H1 (cell line): ENCODE results near the gene CPEB1. TPM values are rescaled to one million over a fixed set of nuclear protein-coding genes. Genes with fewer than 3 reads are reported as not detected.

Source experiments
- CTCF ChIA-PET: fragments of 300-600 bp; sonication (Branson Sonifier 250); formaldehyde crosslinking; loops from one replicate; lab custom pipeline; 2021; ENCODE audit not compliant: partially characterized antibody; lab: Charles Lee
- POLR2A ChIA-PET: fragments of 300-600 bp; sonication (Branson Sonifier 250); formaldehyde crosslinking; loops from one replicate; lab custom pipeline; 2021; ENCODE audit warnings: inconsistent platforms; ENCODE audit not compliant: partially characterized antibody; lab: Charles Lee
- DNase-seq, 2 experiments: peaks; one replicate each; pipeline versions ENCODE4 v3.0.0 to v3.0.0-alpha.2; 2010 to 2022; ENCODE audit warnings: low spot score in 2 of 2, low read depth in 1 of 2, mixed read lengths in 1 of 2
- FAIRE-seq: peaks from 2 replicates; lab custom pipeline; 2011; peaks lifted over from hg19 to GRCh38; lab: Jason Lieb, UNC
- H2AFZ ChIP-seq: 2 replicates; pipeline ENCODE4 v1.8.1; 2012; ENCODE audit warnings: low read length, inconsistent platforms
- H2AK5ac ChIP-seq: 2 replicates; pipeline ENCODE4 v1.6.1; 2013; ENCODE audit warnings: low read depth, low read length
- H2BK120ac ChIP-seq: replicated peaks from 2 replicates; pipeline ENCODE3; 2013; ENCODE audit warnings: low read depth, low read length, inconsistent platforms
- H2BK12ac ChIP-seq: 2 replicates; pipeline ENCODE4 v1.6.1; 2013; ENCODE audit warnings: low read depth, low read length
- H2BK15ac ChIP-seq: 2 replicates; pipeline ENCODE4 v1.6.1; 2013; ENCODE audit warnings: low read length
- H2BK20ac ChIP-seq: 2 replicates; pipeline ENCODE4 v1.6.1; 2013; ENCODE audit warnings: low read length
- H2BK5ac ChIP-seq: 2 replicates; pipeline ENCODE4 v1.6.1; 2013; ENCODE audit warnings: low read depth, low read length
- H3K14ac ChIP-seq: 2 replicates; pipeline ENCODE4 v1.6.1; 2013; ENCODE audit warnings: inconsistent platforms; ENCODE audit not compliant: insufficient read length
- H3K18ac ChIP-seq: 2 replicates; pipeline ENCODE4 v1.6.1; 2013; ENCODE audit warnings: low read length; ENCODE audit errors: extremely low read depth
- H3K23ac ChIP-seq: 2 replicates; pipeline ENCODE4 v1.6.1; 2013; ENCODE audit warnings: inconsistent platforms; ENCODE audit not compliant: insufficient read length
- H3K23me2 ChIP-seq: 2 replicates; pipeline ENCODE4 v1.6.1; 2013; ENCODE audit warnings: low read depth, low read length
- H3K27ac ChIP-seq: 2 replicates; pipeline ENCODE4 v1.6.1; 2011; ENCODE audit warnings: low read depth, low read length, inconsistent platforms
- H3K27me3 ChIP-seq, 4 experiments: replicated peaks in 1 of 4; 1 replicate in 1 of 4; 2 replicates in 3 of 4; pipeline versions ENCODE4 v1.6.1 to v1.8.1; 2011 to 2013; ENCODE audit warnings: low read length in 3 of 4, mild to moderate bottlenecking in 3 of 4, inconsistent platforms in 2 of 4, mixed read lengths in 2 of 4, moderate library complexity in 1 of 4; ENCODE audit not compliant: control insufficient read depth in 3 of 4, insufficient read depth in 3 of 4; ENCODE audit errors: extremely low read depth in 1 of 4
- H3K36me3 ChIP-seq, 4 experiments: 2 replicates each; pipeline versions ENCODE4 v1.6.1 to v1.8.1; 2011 to 2013; ENCODE audit warnings: mild to moderate bottlenecking in 4 of 4, low read length in 3 of 4, moderate library complexity in 2 of 4, control low read depth in 1 of 4, inconsistent platforms in 1 of 4; ENCODE audit not compliant: insufficient read depth in 4 of 4, control insufficient read depth in 2 of 4
- H3K4ac ChIP-seq: replicated peaks from 2 replicates; pipeline ENCODE3; 2013; ENCODE audit warnings: low read length, low read depth, mixed read lengths, inconsistent platforms; ENCODE audit not compliant: insufficient read length
- H3K4me1 ChIP-seq, 4 experiments: replicated peaks in 1 of 4; 1 replicate in 1 of 4; 2 replicates in 3 of 4; pipeline versions ENCODE4 v1.6.1 to v1.8.1; 2011 to 2013; ENCODE audit warnings: low read length in 3 of 4, inconsistent platforms in 2 of 4, mixed read lengths in 1 of 4; ENCODE audit not compliant: insufficient read depth in 4 of 4, control insufficient read depth in 3 of 4
- H3K4me2 ChIP-seq, 2 experiments: 2 replicates each; pipeline versions ENCODE4 v1.6.1 to v1.8.1; 2011 to 2013; ENCODE audit warnings: low read depth in 2 of 2, low read length in 2 of 2, control low read depth in 1 of 2, inconsistent platforms in 1 of 2, mild to moderate bottlenecking in 1 of 2; ENCODE audit not compliant: insufficient read depth in 1 of 2
- H3K4me3 ChIP-seq, 4 experiments: fragments of 200-600, 300-600 bp in 1 of 4; sonication (generic), shearing (Covaris generic), sonication (Bioruptor Twin) in 1 of 4; 2 replicates each; pipeline versions ENCODE4 v1.5.1 to v1.8.1; 2011 to 2016; ENCODE audit warnings: low read length in 4 of 4, low read depth in 3 of 4, control low read depth in 2 of 4, inconsistent platforms in 2 of 4, mild to moderate bottlenecking in 2 of 4, mixed read lengths in 1 of 4, moderate library complexity in 1 of 4; ENCODE audit not compliant: insufficient read depth in 2 of 4; ENCODE audit errors: extremely low read depth in 1 of 4
- H3K56ac ChIP-seq: replicated peaks from 2 replicates; pipeline ENCODE3; 2013; ENCODE audit warnings: low read depth, mild to moderate bottlenecking, mixed read lengths, low read length, inconsistent platforms; ENCODE audit not compliant: insufficient read length
- H3K79me1 ChIP-seq: 2 replicates; pipeline ENCODE4 v1.6.1; 2013; ENCODE audit warnings: low read depth, low read length, control low read depth
- H3K79me2 ChIP-seq, 2 experiments: 2 replicates each; pipeline versions ENCODE4 v1.6.1 to v1.8.1; 2012 to 2013; ENCODE audit warnings: low read length in 2 of 2, mild to moderate bottlenecking in 2 of 2, inconsistent platforms in 1 of 2; ENCODE audit not compliant: insufficient read depth in 2 of 2, control insufficient read depth in 1 of 2
- H3K9ac ChIP-seq, 4 experiments: replicated peaks in 1 of 4; 1 replicate in 1 of 4; 2 replicates in 3 of 4; pipeline versions ENCODE4 v1.6.1 to v1.8.1; 2011 to 2013; ENCODE audit warnings: low read depth in 3 of 4, low read length in 3 of 4, control low read depth in 2 of 4, mild to moderate bottlenecking in 2 of 4, moderate library complexity in 2 of 4, inconsistent platforms in 1 of 4; ENCODE audit errors: extremely low read depth in 1 of 4
- H3K9me3 ChIP-seq, 2 experiments: 2 replicates each; pipeline versions ENCODE4 v1.6.1 to v1.8.1; 2012 to 2013; ENCODE audit warnings: mild to moderate bottlenecking in 2 of 2, moderate library complexity in 2 of 2, control low read depth in 1 of 2, inconsistent platforms in 1 of 2, low read depth in 1 of 2, low read length in 1 of 2, mixed read lengths in 1 of 2; ENCODE audit not compliant: insufficient read depth in 2 of 2
- H4K20me1 ChIP-seq, 2 experiments: replicated peaks in 1 of 2; 2 replicates each; pipeline versions ENCODE3 to v1.8.1; 2011 to 2013; ENCODE audit warnings: inconsistent platforms in 2 of 2, low read length in 2 of 2, mild to moderate bottlenecking in 1 of 2; ENCODE audit not compliant: insufficient read depth in 2 of 2, control insufficient read depth in 1 of 2
- H4K5ac ChIP-seq: 2 replicates; pipeline ENCODE4 v1.6.1; 2013; ENCODE audit warnings: low read length, low read depth, mixed read lengths, inconsistent platforms; ENCODE audit not compliant: insufficient read length
- H4K8ac ChIP-seq: 2 replicates; pipeline ENCODE4 v1.8.0; 2013; ENCODE audit warnings: mild to moderate bottlenecking, moderate library complexity, low read length, inconsistent platforms; ENCODE audit not compliant: insufficient read depth; ENCODE audit errors: extremely low read depth
- H4K91ac ChIP-seq: replicated peaks from 2 replicates; pipeline ENCODE3; 2013; ENCODE audit warnings: low read length, mixed read lengths, inconsistent platforms; ENCODE audit not compliant: insufficient read length
- ATF2 ChIP-seq: IDR thresholded peaks from 2 replicates; pipeline ENCODE4 v1.6.1; 2012; ENCODE audit warnings: low read length, inconsistent platforms
- BCL11A ChIP-seq, 2 experiments: IDR thresholded peaks; one replicate each; pipeline ENCODE4 v1.6.1; 2011; ENCODE audit warnings: low read depth in 2 of 2, low read length in 2 of 2, mild to moderate bottlenecking in 2 of 2
- RAD21 ChIP-seq, 2 experiments: IDR thresholded peaks in 1 of 2; conservative IDR thresholded peaks in 1 of 2; 2 replicates each; pipeline ENCODE4 v1.6.1; 2011; ENCODE audit warnings: low read depth in 2 of 2, low read length in 2 of 2, improper control_type of control experiment in 1 of 2, inconsistent platforms in 1 of 2, mild to moderate bottlenecking in 1 of 2, moderate library complexity in 1 of 2
- SP1 ChIP-seq: IDR thresholded peaks from 2 replicates; pipeline ENCODE4 v1.6.1; 2011; ENCODE audit warnings: low read depth, low read length
- TAF7 ChIP-seq: optimal IDR thresholded peaks from 2 replicates; pipeline ENCODE3; 2011; ENCODE audit warnings: low read depth, mild to moderate bottlenecking, inconsistent platforms, low read length, moderate library complexity, borderline replicate concordance
- WGBS, 2 experiments: shearing (Covaris generic) in 1 of 2; methylation state at CpG; one replicate each; pipeline versions ENCODE4 v1.1.6 to v1.1.7; 2013 to 2015; ENCODE audit warnings: low lambda C conversion rate in 2 of 2, mixed read lengths in 2 of 2, inconsistent platforms in 1 of 2, low coverage in 1 of 2, missing lambda C conversion rate in 1 of 2; ENCODE audit not compliant: insufficient replicate concordance in 2 of 2, insufficient coverage in 1 of 2, insufficient read length in 1 of 2; ENCODE audit errors: extremely low coverage in 1 of 2, missing lambda C conversion rate in 1 of 2; 5-methylcytosine and 5-hydroxymethylcytosine counted together
- polyA plus RNA-seq, 7 experiments: library from polyadenylated mRNA; depleted of rRNA in 3 of 7; stranded (reverse) in 5 of 7; unstranded in 2 of 7; fragments of >200 nt in 5 of 7; fragments of 200-250 nt in 2 of 7; gene quantifications; 1 replicate in 5 of 7; 2 replicates in 1 of 7; 4 replicates in 1 of 7; pipeline versions ENCODE4 v1.2.1 to v1.2.3, GENCODE V29; 2011 to 2013; ENCODE audit warnings: missing spikeins in 2 of 7, mixed read lengths in 2 of 7
- total RNA-seq: library from RNA; stranded (reverse); fragmentation: NEBNext Ultra II Directional; extraction: Animal tissue kit (Norgen Biotek cat#: 25700); gene quantifications from 2 replicates; pipeline ENCODE4 v1.2.1, GENCODE V29; 2021

The CPEB1 gene
- total and polyA plus RNA-seq, 2 of the 8 experiments (the other 6 are each of a cell fraction or from before 2014, with no cell fraction given), result 4.4 to 4.5 TPM

- no peak overlapping the region for H3K4me2 ChIP-seq
- no peaks in the 10 kb centered on the region for H3K23me2 ChIP-seq
- H3K36me3 ChIP-seq, result no peaks in the 10 kb centered on the region
- H3K79me2 ChIP-seq, result no peaks in the 10 kb centered on the region
- no peak overlapping the region for H2BK20ac ChIP-seq
- ChIA-PET POLR2A (interaction anchor here (9.9 kb wide), 1 partner anchor 17 kb away, joined by 95 read pairs; the partner anchor contains the start of gene RPS17), CTCF (interaction anchor here (0.8 to 1.3 kb wide), 4 partner anchors 13 to 17 kb away, joined by 3 to 4 read pairs (median 3); no protein-coding TSS in a partner anchor)
- H2BK120ac ChIP-seq, result no peak overlapping the region
- no peak overlapping the region for H2BK12ac ChIP-seq
- 0 out of 7 replicates have a peak, but pooled peaks cover 0 to 4% (median 0%) of the 10 kb centered on the region in 4 experiments for H3K4me1 ChIP-seq
- FAIRE-seq, result no peak
- no peak for DNase-seq
- H3K9ac ChIP-seq, result no peak overlapping the region
- H4K91ac ChIP-seq, result no peak overlapping the region
- no peak overlapping the region for H3K4me3 ChIP-seq
- no peak overlapping the region for H2BK5ac ChIP-seq
- no peak overlapping the region for H3K23ac ChIP-seq
- no peaks in the 10 kb centered on the region for H4K20me1 ChIP-seq
- TF ChIP-seq SP1 (no peak), BCL11A (IDR thresholded peaks at IDR 0.05; ENCODE audit: low read depth in 2 of 2, low read length in 2 of 2) (no peak), ATF2 (no peak), RAD21 (IDR thresholded peaks at IDR 0.05 in 1 of 2, conservative IDR thresholded peaks at IDR 0.05 in 1 of 2; ENCODE audit: low read depth in 2 of 2, low read length in 2 of 2) (no peak), TAF7 (no peak)
- no peak overlapping the region for H2AFZ ChIP-seq
- H2BK15ac ChIP-seq, result no peak overlapping the region
- 86% methylated on average over 2 of the region's 2 CpGs; no CpG with 5 or more reads in 1 of the 2 experiments for WGBS, 2 experiments
- H3K9me3 ChIP-seq, result no peaks in the 10 kb centered on the region
- no peak overlapping the region for H2AK5ac ChIP-seq
- H3K18ac ChIP-seq, result no peak overlapping the region
- H3K79me1 ChIP-seq, result no peaks in the 10 kb centered on the region
- H4K5ac ChIP-seq, result no peak overlapping the region
- H3K27me3 ChIP-seq, result peaks cover 0 to 3% (median 0%) of the 10 kb centered on the region in 4 experiments; a peak in 2 of 7 replicates
- no peak overlapping the region for H3K14ac ChIP-seq
- H3K27ac ChIP-seq, result no peak overlapping the region
- no peak overlapping the region for H4K8ac ChIP-seq
- no peak overlapping the region for H3K4ac ChIP-seq
- H3K56ac ChIP-seq, result no peak overlapping the region
Measured at GRCh38 chr15:82554849-82555248, 92.3 kb downstream of the CPEB1 start.
